ENCODE results near the gene IGSF6. TPM values are rescaled to one million over a fixed set of nuclear protein-coding genes. Genes with fewer than 3 reads are reported as not detected.
"Not testable (repeated sequence)": the region's sequence is repeated elsewhere in the genome, so short reads cannot be mapped to it uniquely, and the experiment has no call there.

The IGSF6 gene
- total RNA-seq, 1 donor, result not detected

GRCh38 chr16:21653571-21653970 lies 1.2 kb upstream of the IGSF6 start:
- TF ChIP-seq, protein P1, sequence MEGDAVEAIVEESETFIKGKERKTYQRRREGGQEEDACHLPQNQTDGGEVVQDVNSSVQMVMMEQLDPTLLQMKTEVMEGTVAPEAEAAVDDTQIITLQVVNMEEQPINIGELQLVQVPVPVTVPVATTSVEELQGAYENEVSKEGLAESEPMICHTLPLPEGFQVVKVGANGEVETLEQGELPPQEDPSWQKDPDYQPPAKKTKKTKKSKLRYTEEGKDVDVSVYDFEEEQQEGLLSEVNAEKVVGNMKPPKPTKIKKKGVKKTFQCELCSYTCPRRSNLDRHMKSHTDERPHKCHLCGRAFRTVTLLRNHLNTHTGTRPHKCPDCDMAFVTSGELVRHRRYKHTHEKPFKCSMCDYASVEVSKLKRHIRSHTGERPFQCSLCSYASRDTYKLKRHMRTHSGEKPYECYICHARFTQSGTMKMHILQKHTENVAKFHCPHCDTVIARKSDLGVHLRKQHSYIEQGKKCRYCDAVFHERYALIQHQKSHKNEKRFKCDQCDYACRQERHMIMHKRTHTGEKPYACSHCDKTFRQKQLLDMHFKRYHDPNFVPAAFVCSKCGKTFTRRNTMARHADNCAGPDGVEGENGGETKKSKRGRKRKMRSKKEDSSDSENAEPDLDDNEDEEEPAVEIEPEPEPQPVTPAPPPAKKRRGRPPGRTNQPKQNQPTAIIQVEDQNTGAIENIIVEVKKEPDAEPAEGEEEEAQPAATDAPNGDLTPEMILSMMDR (IDR thresholded peaks at IDR 0.05; ENCODE audit: insufficient read depth, low read depth, low read length), result no peak
- no peak overlapping the region for H3K4me3 ChIP-seq (ENCODE audit: low read depth, low read length)
- no peak for DNase-seq (ENCODE audit: low read depth)

- TF ChIP-seq, protein P1 (IDR thresholded peaks at IDR 0.05; ENCODE audit: insufficient read depth, low read depth, low read length), result no peak
- H3K4me3 ChIP-seq (ENCODE audit: low read depth, low read length), result no peak overlapping the region
- no peak for DNase-seq (ENCODE audit: low read depth)
Measured at GRCh38 chr16:21651515-21651914, 893 bp downstream of the IGSF6 start.

- TF ChIP-seq, protein P1 (IDR thresholded peaks at IDR 0.05; ENCODE audit: insufficient read depth, low read depth, low read length), result no peak
- no peak overlapping the region for H3K4me3 ChIP-seq (ENCODE audit: low read depth, low read length)
- DNase-seq (ENCODE audit: low read depth), result peak; percentile 54
Measured at GRCh38 chr16:21650521-21650920, 1.9 kb downstream of the IGSF6 start.

DNA sequence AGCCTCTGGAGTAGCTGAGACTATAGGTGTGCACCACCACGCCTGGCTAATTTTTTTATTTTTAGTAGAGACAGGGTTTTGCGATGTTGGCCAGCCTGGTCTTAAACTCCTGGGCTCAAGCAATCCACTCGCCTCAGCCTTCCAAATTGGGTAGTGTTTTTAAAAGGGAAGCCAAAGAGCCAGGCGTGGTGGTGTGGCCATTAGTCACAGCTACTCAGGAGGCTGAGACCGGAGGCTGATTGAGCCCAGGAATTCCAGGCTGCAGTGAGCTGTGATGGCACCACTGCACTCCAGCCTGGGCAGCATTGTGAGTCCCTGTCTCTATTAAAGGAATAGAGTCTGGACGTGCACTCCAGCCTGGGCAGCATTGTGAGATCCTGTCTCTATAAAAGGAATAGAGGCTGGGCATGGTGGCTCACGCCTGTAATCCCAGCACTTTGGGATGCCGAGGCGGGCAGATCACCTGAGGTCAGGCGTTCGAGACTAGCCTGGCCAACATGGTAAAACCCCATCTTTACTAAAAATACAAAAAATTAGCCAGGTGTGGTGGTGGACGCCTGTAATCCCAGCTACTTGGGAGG lies 2.5 kb downstream of the IGSF6 start:
- not testable (repeated sequence) for H3K4me3 ChIP-seq (ENCODE audit: low read depth, low read length); DNase-seq (ENCODE audit: low read depth)

- no peak for DNase-seq (ENCODE audit: low read depth)
- TF ChIP-seq, protein P1 (IDR thresholded peaks at IDR 0.05; ENCODE audit: insufficient read depth, low read depth, low read length), result no peak
- no peak overlapping the region for H3K4me3 ChIP-seq (ENCODE audit: low read depth, low read length)
Measured at GRCh38 chr16:21647562-21648164, 4.7 kb downstream of the IGSF6 start.

GRCh38 chr16:21646721-21647561 lies 5.5 kb downstream of the IGSF6 start:
- H3K4me3 ChIP-seq (ENCODE audit: low read depth, low read length), result no peak overlapping the region
- TF ChIP-seq, protein P1 (IDR thresholded peaks at IDR 0.05; ENCODE audit: insufficient read depth, low read depth, low read length), result no peak
- DNase-seq (ENCODE audit: low read depth), result peak; percentile 18

GRCh38 chr16:21646091-21646490 lies 6.3 kb downstream of the IGSF6 start:
- peak overlapping the region; percentile 36 for H3K4me3 ChIP-seq (ENCODE audit: low read depth, low read length)
- peak; percentile 38 for DNase-seq (ENCODE audit: low read depth)
- TF ChIP-seq, protein P1 (IDR thresholded peaks at IDR 0.05; ENCODE audit: insufficient read depth, low read depth, low read length), result no peak

Measured in fibroblast of villous mesenchyme (primary cell).